Astrocyte (in vitro differentiated cells and primary cell): ENCODE data around the gene AMOTL1. TPM values are rescaled to one million over a fixed set of nuclear protein-coding genes. Genes with fewer than 3 reads are reported as not detected.

Source experiments
- DNase-seq: peaks from one replicate; pipeline ENCODE4 v3.0.0-alpha.2; 2010; ENCODE audit warnings: low read depth
- FAIRE-seq: peaks from 2 replicates; lab custom pipeline; 2011; peaks lifted over from hg19 to GRCh38; lab: Jason Lieb, UNC
- H2AFZ ChIP-seq: 2 replicates; pipeline ENCODE4 v1.6.0; 2012; ENCODE audit warnings: low read depth, low read length, inconsistent platforms
- H3K27ac ChIP-seq: 2 replicates; pipeline ENCODE4 v1.5.1; 2011; ENCODE audit warnings: low read depth, low read length, inconsistent platforms
- H3K27me3 ChIP-seq: 2 replicates; pipeline ENCODE4 v1.6.0; 2011; ENCODE audit warnings: low read length, inconsistent platforms; ENCODE audit not compliant: insufficient read depth
- H3K36me3 ChIP-seq: 2 replicates; pipeline ENCODE4 v1.5.1; 2011; ENCODE audit warnings: low read length, inconsistent platforms; ENCODE audit not compliant: insufficient read depth
- H3K4me1 ChIP-seq: 2 replicates; pipeline ENCODE4 v1.5.1; 2011; ENCODE audit warnings: low read length, inconsistent platforms; ENCODE audit not compliant: insufficient read depth
- H3K4me2 ChIP-seq: 2 replicates; pipeline ENCODE4 v1.6.0; 2012; ENCODE audit warnings: low read length, inconsistent platforms
- H3K4me3 ChIP-seq: 2 replicates; pipeline ENCODE4 v1.5.1; 2011; ENCODE audit warnings: low read depth, mild to moderate bottlenecking, low read length, inconsistent platforms; ENCODE audit not compliant: insufficient read depth
- H3K79me2 ChIP-seq: 2 replicates; pipeline ENCODE4 v1.6.0; 2012; ENCODE audit warnings: mild to moderate bottlenecking, low read length, inconsistent platforms; ENCODE audit not compliant: insufficient read depth
- H3K9ac ChIP-seq: 2 replicates; pipeline ENCODE4 v1.6.0; 2012; ENCODE audit warnings: mild to moderate bottlenecking, low read length, inconsistent platforms
- H3K9me3 ChIP-seq: 2 replicates; pipeline ENCODE4 v1.5.1; 2012; ENCODE audit warnings: low read depth, mild to moderate bottlenecking, low read length, inconsistent platforms; ENCODE audit not compliant: insufficient read depth
- H4K20me1 ChIP-seq: 2 replicates; pipeline ENCODE4 v1.6.0; 2012; ENCODE audit warnings: low read length, inconsistent platforms; ENCODE audit not compliant: insufficient read depth
- H3K27ac Mint-ChIP-seq: one replicate; pipeline ENCODE4 v1.8.0; 2021; ENCODE audit warnings: mild to moderate bottlenecking, mixed read lengths; ENCODE audit not compliant: unreplicated experiment
- H3K27me3 Mint-ChIP-seq: one replicate; pipeline ENCODE4 v1.8.0; 2021; ENCODE audit warnings: low read depth, mixed read lengths; ENCODE audit not compliant: unreplicated experiment
- H3K36me3 Mint-ChIP-seq: one replicate; pipeline ENCODE4 v1.8.0; 2021; ENCODE audit warnings: low read depth, mixed read lengths; ENCODE audit not compliant: unreplicated experiment
- H3K4me1 Mint-ChIP-seq: one replicate; pipeline ENCODE4 v1.8.0; 2021; ENCODE audit warnings: low read depth, mixed read lengths; ENCODE audit not compliant: unreplicated experiment
- H3K4me3 Mint-ChIP-seq: one replicate; pipeline ENCODE4 v1.8.0; 2021; ENCODE audit warnings: mild to moderate bottlenecking, moderate library complexity, mixed read lengths; ENCODE audit not compliant: unreplicated experiment
- H3K9me3 Mint-ChIP-seq: one replicate; pipeline ENCODE4 v1.8.0; 2021; ENCODE audit warnings: mild to moderate bottlenecking, mixed read lengths; ENCODE audit not compliant: unreplicated experiment
- EZH2 ChIP-seq: IDR thresholded peaks from 2 replicates; pipeline ENCODE4 v1.6.1; 2012; ENCODE audit warnings: mild to moderate bottlenecking, low read length, inconsistent platforms; ENCODE audit not compliant: insufficient read depth
- total RNA-seq: library from RNA; stranded (reverse); gene quantifications from 2 replicates; pipeline ENCODE4 v1.2.1, GENCODE V29; 2021
- TF ChIP-seq, protein P1 (sequence below): IDR thresholded peaks from 2 replicates; pipeline ENCODE4 v1.5.1; 2011; ENCODE audit warnings: low read depth, mild to moderate bottlenecking, inconsistent platforms, low read length, moderate library complexity; ENCODE audit not compliant: insufficient read depth

AMOTL1 gene
- total RNA-seq, 1 donor from 2014 or later: 47.8 TPM

DNA sequence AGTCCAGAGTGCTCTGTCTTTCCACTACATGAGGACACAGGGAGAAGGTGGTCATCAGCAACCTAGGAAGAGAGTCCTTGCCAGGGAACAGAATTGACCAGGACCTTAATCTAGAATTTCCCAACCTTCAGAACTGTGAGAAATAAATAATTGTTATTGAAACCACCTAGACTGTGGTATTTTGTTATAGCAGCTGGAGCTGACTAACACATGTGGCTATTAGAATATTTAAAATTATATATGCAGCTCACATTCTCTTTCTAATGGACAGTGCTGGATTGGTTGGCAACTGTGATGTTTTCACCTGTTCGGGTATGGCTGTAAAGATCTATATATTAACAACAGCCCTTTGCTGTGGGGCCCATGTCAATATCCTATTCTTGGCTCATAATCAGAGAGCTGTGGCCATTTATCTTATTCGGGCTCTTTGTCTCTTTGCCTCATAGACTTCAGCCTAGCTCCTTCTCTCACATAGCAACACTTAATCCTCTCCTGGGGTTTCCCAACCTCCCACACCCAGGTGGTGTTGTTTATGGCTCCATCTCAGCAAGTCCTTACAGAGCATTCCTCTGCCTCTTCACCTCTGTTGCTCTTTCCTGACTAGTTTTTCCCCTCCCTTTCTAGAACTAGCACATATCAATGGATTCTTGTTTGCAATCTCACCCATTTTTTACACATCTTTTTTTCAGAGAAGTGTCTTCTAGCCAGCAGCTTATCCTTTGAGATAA is 46.4 kb upstream of the AMOTL1 start:
- no peaks in the 10 kb centered on the region for H3K36me3 Mint-ChIP-seq
- no peak for FAIRE-seq
- no peak overlapping the region for H3K4me2 ChIP-seq

DNA sequence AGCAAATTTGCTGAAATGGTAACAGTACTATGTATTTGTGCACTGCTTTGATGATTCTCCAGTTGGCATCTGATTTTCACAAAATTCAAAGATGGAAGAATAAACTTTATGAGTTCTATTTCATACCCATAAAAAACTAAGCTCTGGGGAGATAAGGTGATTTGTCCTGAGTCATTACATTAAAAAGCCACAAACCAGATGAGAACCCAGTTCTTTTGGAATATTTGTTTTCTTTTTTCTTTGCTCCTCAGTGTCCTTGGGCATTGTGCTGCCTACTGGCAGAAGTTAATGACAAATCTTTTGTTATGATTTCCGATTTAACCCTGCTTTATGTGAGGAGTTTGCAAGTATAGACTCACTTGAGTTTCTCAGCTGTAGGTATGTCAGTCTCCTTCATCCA is 45.4 kb upstream of the AMOTL1 start:
- Histone ChIP-seq H3K4me3 (no peak overlapping the region), H3K27me3 (no peaks in the 10 kb centered on the region), H3K9me3 (no peaks in the 10 kb centered on the region), H4K20me1 (no peaks in the 10 kb centered on the region), H3K4me2 (no peak overlapping the region), H3K27ac (no peak overlapping the region), H3K9ac (no peak overlapping the region), H3K36me3 (no peaks in the 10 kb centered on the region), H3K4me1 (no peaks in the 10 kb centered on the region), H3K79me2 (no peaks in the 10 kb centered on the region), H2AFZ (no peak overlapping the region)
- H3K4me3 Mint-ChIP-seq: no peak overlapping the region
- no peaks in the 10 kb centered on the region for H3K36me3 Mint-ChIP-seq
- no peak for TF ChIP-seq EZH2
- TF ChIP-seq, protein P1, sequence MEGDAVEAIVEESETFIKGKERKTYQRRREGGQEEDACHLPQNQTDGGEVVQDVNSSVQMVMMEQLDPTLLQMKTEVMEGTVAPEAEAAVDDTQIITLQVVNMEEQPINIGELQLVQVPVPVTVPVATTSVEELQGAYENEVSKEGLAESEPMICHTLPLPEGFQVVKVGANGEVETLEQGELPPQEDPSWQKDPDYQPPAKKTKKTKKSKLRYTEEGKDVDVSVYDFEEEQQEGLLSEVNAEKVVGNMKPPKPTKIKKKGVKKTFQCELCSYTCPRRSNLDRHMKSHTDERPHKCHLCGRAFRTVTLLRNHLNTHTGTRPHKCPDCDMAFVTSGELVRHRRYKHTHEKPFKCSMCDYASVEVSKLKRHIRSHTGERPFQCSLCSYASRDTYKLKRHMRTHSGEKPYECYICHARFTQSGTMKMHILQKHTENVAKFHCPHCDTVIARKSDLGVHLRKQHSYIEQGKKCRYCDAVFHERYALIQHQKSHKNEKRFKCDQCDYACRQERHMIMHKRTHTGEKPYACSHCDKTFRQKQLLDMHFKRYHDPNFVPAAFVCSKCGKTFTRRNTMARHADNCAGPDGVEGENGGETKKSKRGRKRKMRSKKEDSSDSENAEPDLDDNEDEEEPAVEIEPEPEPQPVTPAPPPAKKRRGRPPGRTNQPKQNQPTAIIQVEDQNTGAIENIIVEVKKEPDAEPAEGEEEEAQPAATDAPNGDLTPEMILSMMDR: no peak
- H3K27me3 Mint-ChIP-seq: peaks cover 1% of the 10 kb centered on the region
- FAIRE-seq (peak; percentile 26), DNase-seq (no peak)
- no peak overlapping the region for H3K27ac Mint-ChIP-seq
- H3K4me1 Mint-ChIP-seq: no peaks in the 10 kb centered on the region
- no peaks in the 10 kb centered on the region for H3K9me3 Mint-ChIP-seq

More for the DNA sequence above, 46.4 kb upstream of the AMOTL1 start:
- no peak for DNase-seq
- Mint-ChIP-seq H3K9me3 (no peaks in the 10 kb centered on the region), H3K4me1 (no peaks in the 10 kb centered on the region), H3K27ac (no peak overlapping the region), H3K27me3 (peaks cover 1% of the 10 kb centered on the region), H3K4me3 (no peak overlapping the region)
- H3K27ac ChIP-seq: no peak overlapping the region
- H3K79me2 ChIP-seq: no peaks in the 10 kb centered on the region
- no peaks in the 10 kb centered on the region for H3K36me3 ChIP-seq
- H3K4me3 ChIP-seq: no peak overlapping the region
- no peaks in the 10 kb centered on the region for H3K9me3 ChIP-seq
- no peaks in the 10 kb centered on the region for H4K20me1 ChIP-seq
- H2AFZ ChIP-seq: no peak overlapping the region
- no peaks in the 10 kb centered on the region for H3K4me1 ChIP-seq
- no peak overlapping the region for H3K9ac ChIP-seq
- TF ChIP-seq, protein P1: no peak
- no peak for TF ChIP-seq EZH2
- H3K27me3 ChIP-seq: no peaks in the 10 kb centered on the region

DNA sequence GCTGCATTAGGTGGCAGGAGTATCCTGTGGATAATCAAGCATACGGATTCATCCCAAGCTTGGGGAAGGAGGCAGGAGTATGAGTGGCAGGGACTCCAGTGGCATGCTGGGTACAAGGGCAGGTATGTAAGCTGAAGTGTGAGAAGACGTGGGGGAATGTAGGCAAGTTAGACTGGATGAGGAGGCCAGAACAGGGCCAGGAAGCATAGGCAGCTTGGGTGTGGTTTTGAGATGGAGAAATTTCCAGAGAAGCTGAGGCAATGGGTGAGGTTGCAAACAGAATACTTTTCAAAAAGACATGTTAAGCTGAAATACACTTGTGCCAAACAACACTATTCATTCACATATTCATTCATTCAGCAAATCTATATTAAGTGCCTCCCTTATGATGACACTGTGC is 43.1 kb upstream of the AMOTL1 start:
- no peaks in the 10 kb centered on the region for H3K36me3 Mint-ChIP-seq
- no peaks in the 10 kb centered on the region for H3K79me2 ChIP-seq

More for the DNA sequence above, 43.1 kb upstream of the AMOTL1 start:
- Mint-ChIP-seq H3K9me3 (no peaks in the 10 kb centered on the region), H3K4me1 (peaks cover 11% of the 10 kb centered on the region), H3K4me3 (no peak overlapping the region), H3K27me3 (peaks cover 1% of the 10 kb centered on the region), H3K27ac (no peak overlapping the region)
- Histone ChIP-seq H3K4me3 (no peak overlapping the region), H3K9ac (no peak overlapping the region), H4K20me1 (no peaks in the 10 kb centered on the region), H3K36me3 (no peaks in the 10 kb centered on the region), H2AFZ (no peak overlapping the region), H3K4me1 (peaks cover 4% of the 10 kb centered on the region), H3K27me3 (no peaks in the 10 kb centered on the region), H3K9me3 (no peaks in the 10 kb centered on the region), H3K4me2 (no peak overlapping the region), H3K27ac (no peak overlapping the region)
- TF ChIP-seq, protein P1: no peak
- no peak for TF ChIP-seq EZH2
- FAIRE-seq (no peak), DNase-seq (no peak)
